AG08395 (cell line): ENCODE results near the gene GPR107.

Experiments used
- DNase-seq: peaks from one replicate; pipeline ENCODE4 v3.0.0; 2012; ENCODE audit warnings: mixed read lengths, low spot score

Gene GPR107

DNA sequence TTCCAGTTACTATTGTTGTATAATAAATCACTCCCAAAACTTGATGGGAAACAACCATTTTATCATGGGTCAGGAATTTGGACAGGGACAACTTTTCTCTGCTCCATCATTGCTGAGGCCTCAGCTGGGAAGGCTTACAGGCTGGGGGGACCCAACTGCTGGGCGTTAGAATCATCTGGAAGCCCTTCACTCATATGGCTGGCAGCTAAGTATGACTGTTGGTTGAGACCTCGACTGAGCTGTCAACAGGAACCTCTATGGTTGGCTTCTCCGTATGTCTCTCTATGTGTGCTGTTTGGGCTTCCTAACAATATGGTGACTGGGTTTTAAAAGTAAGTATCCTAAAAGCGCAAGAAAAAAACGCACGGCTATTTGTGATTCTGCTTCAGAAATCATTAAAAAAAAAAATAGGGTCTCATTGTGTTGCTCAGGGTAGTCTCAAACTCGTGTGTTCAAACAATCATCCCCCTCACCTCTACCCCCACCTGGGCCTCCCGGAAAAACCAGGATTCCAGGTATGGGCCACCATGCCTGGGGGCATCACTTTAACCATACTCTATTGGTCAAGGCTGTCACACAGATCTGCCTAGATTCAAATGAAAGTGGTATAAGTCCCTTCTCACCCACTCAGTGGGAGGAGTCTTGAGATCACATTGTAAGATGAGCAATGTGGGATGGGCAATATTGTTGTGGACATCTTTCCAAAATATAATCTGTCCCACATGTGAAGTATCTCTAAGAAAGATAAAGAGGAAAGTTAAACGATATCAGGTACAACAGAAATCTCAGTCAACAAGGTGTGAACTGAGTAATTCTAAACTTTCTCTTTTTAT, 26.0 kb upstream of the GPR107 start:
- DNase-seq: no peak

GRCh38 chr9:130028493-130029222, 25.0 kb upstream of the GPR107 start:
- no peak for DNase-seq

GRCh38 chr9:130029223-130029973, 24.3 kb upstream of the GPR107 start:
- DNase-seq: no peak

DNA sequence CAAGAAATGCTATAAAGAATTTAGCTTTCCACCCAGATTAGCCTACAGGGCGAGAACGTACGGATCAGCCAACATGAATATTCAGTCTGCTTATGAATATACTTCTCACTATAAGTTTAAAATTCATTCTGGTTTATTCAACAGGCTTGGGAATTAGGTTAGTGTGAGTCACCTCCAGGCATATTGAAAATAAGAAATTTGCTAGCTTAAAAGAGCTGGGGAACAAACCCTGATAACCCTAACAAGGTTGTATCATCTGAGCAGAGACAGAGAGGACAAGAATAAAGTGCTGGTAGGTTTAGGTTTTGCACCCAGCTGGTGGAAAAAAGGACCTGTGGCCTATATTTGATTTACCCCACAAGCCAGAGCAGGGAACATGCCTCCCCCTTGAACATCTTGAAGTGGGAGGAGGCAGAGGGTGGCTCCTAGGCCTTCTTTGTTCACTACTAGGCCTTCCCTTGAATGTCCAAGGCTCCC, 23.0 kb upstream of the GPR107 start:
- DNase-seq: no peak

- peak; percentile 63 for DNase-seq
Measured at GRCh38 chr9:130034570-130034969, 19.1 kb upstream of the GPR107 start.

DNA sequence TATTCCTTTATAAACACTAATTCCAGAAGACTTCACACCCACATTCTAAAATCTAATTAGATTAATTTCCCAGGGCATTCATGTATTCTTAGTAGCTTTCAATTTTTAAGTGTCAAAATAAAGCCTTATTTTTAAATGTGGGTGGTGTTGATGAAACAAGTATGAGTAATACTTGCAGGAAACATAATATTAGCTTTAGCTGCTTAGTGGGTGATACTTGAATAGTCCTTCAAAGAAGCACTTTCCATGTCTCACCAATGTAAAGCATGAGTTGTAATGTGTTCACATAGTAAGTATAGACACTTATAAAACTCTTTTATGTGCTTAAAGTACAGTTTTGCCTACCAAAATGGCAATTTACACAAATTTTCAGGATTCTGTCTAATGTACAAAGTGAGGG, 17.6 kb upstream of the GPR107 start:
- no peak for DNase-seq

GRCh38 chr9:130039528-130040147, 14.1 kb upstream of the GPR107 start:
- DNase-seq: no peak

GRCh38 chr9:130040984-130041647, 12.6 kb upstream of the GPR107 start:
- no peak for DNase-seq

DNA sequence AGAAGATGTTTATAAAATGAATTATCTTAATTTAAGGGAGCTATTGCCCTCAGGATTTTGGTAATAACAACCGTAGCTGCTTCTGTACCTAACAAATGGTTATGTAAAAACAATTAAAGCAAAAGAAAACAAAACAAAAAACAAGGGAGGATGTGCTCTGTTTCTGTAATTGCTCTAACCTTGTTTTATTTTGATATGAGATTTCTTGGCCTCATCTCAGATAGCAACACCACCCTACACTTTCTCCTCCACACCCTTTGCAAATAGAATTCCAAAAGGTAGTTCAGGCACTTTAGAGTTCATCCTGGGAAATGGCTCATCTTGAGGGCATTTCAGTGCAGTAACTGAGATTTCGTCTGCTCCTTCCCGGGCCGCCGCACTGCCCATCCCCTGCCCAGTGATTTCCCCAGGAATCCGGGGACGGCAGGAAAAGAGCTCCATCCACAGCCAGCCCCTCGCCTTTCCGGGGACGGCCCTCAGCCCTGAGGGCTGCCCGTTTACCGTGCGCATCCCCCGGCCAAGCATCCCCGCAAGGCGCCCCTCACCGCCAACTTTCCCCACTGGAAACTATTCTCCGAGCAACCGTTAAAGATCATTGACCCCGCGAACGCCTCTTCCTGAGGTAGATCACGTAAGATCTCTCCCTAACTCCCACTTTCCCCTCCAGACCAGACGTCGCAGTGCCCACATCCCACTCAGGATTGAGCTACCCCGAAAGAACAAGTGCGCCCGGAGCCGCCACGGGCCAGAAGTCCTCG, 11.9 kb upstream of the GPR107 start:
- DNase-seq: peak; percentile 36

DNA sequence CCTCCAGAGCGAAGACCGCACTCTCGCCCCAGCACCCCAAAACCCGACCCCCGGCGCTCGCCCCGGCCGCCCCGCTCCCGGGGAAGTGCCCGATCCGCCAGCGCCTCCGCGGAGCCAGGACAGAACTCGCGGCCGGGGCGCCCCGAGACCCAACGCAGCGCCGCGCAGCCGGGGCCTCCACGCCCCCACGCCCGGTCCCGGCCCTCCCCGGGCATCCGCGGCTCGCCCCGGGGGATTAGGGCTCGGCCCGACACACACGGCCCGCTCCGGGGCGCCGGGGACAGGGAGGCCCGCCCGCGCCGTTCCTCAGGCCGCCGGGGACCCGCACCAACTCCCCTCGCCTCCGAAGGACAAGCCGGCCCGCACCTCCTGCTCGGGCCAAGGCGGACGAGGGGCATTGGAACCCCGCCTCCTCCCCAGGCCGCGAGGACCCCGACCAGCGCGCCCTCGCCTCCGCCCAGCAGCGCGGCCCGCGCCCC, 11.3 kb upstream of the GPR107 start:
- peak; percentile 23 for DNase-seq

- DNase-seq: peak; percentile 95
Measured at GRCh38 chr9:130042885-130043653, 10.6 kb upstream of the GPR107 start, which contains the start of gene FNBP1. TSS of gene FNBP1 (minus strand) at chr9:130043189. CDS start at chr9:130042975, 214 bp downstream.

GRCh38 chr9:130043654-130044623, 9.8 kb upstream of the GPR107 start:
- DNase-seq: peak; percentile 47

DNA sequence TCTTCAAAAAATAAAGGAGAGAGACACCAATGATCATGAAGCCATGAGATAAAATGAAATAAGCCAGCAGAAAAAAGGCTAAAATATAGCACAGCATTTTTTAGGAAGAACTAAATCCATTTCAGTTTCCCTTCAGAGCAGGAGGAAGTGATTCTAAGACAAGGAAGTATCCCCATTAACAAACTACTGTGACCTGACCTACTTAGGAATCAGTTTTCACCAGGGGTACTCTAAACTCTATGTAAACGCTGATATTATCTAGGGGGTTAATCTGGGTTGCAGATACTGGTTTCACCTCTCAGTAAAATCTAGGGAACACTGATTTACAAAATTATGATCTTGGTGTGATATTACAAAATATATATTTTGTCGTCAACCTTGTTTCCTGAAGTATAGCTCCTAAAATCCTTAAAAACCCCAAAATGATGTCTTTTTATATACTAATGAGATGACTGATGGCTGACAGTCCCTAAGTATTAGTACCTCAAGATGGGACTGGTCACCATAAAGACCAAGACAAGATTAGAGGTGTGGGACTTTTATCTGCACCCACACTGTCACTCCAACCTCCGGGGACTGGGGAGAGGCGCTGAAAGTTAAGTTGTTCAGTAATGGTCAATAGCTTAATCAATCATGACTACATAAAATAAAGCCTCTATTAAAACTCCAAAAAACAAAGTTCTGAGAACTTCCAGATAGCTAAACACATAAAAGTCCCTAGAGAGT, 7.8 kb upstream of the GPR107 start:
- DNase-seq: no peak

GRCh38 chr9:130049431-130050210, 4.1 kb upstream of the GPR107 start:
- no peak for DNase-seq

- DNase-seq: no peak
Measured at GRCh38 chr9:130050462-130050861, 3.2 kb upstream of the GPR107 start.

DNA sequence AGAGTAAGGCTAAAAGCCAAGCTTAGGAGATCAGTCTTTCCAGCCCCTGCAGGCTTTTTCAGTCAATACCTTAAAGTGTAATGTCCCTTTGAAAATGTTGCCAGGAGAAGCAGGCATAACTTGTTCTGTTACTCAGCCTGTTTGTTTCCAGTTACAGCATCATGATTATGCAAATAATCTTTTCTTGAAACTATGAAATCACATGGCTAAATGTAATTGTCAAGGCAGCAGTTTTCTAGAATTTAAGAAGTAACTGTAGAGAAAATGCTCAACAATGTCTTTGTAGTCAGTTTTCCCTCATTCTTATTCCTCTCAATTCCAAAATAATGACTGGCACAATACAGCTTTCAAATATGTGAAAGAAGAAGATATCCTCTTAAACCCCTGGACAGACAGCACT, 1.9 kb upstream of the GPR107 start:
- DNase-seq: no peak

- DNase-seq: no peak
Measured at GRCh38 chr9:130053109-130053503, 600 bp upstream of the GPR107 start.
